HEK293T (cell line): Measurements from ENCODE around the gene EXD3.

Source experiments
- CTCF ChIA-PET: fragments of 350-600 bp; formaldehyde crosslinking; extraction: SDS; loops from one replicate; lab custom pipeline; 2021; ENCODE audit warnings: antibody characterized with exemption, inconsistent platforms; lab: Yijun Ruan, JAX
- POLR2A ChIA-PET: fragments of 350-600 bp; formaldehyde crosslinking; extraction: SDS; loops from one replicate; lab custom pipeline; 2020; ENCODE audit warnings: antibody characterized with exemption, inconsistent platforms; lab: Yijun Ruan, JAX
- DNase-seq: peaks from one replicate; pipeline ENCODE4 v3.0.0; 2012; ENCODE audit warnings: mixed read lengths; ENCODE audit errors: extremely low spot score
- ARNT ChIP-seq: fragments of 450-650 bp; IDR thresholded peaks from 2 replicates; pipeline ENCODE4 v1.6.1; 2017; ENCODE audit warnings: mild to moderate bottlenecking
- BHLHE40 ChIP-seq: fragments of 450-650 bp; IDR thresholded peaks from 2 replicates; pipeline ENCODE4 v1.6.1; 2016; ENCODE audit warnings: mild to moderate bottlenecking, moderate library complexity, borderline replicate concordance
- CTBP1 ChIP-seq: fragments of 450-650 bp; IDR thresholded peaks from 2 replicates; pipeline ENCODE4 v1.6.1; 2016; ENCODE audit warnings: borderline replicate concordance
- ELF4 ChIP-seq: fragments of 450-650 bp; IDR thresholded peaks from 2 replicates; pipeline ENCODE4 v1.6.1; 2017; ENCODE audit warnings: antibody characterized with exemption
- FOXA1 ChIP-seq: fragments of 450-650 bp; IDR thresholded peaks from 2 replicates; pipeline ENCODE4 v1.6.1; 2016; ENCODE audit warnings: mild to moderate bottlenecking
- FOXK2 ChIP-seq: fragments of 450-650 bp; IDR thresholded peaks from 2 replicates; pipeline ENCODE4 v1.6.1; 2016; ENCODE audit warnings: mild to moderate bottlenecking
- FOXM1 ChIP-seq: fragments of 450-650 bp; IDR thresholded peaks from 2 replicates; pipeline ENCODE4 v1.6.1; 2017; ENCODE audit warnings: mild to moderate bottlenecking, borderline replicate concordance
- HDGF ChIP-seq: fragments of 450-650 bp; IDR thresholded peaks from 2 replicates; pipeline ENCODE4 v1.6.1; 2017; ENCODE audit warnings: antibody characterized with exemption, borderline replicate concordance
- L3MBTL2 ChIP-seq: fragments of 450-650 bp; conservative IDR thresholded peaks from 2 replicates; pipeline ENCODE4 v1.6.1; 2016; ENCODE audit warnings: mild to moderate bottlenecking
- LEF1 ChIP-seq: fragments of 450-650 bp; IDR thresholded peaks from 2 replicates; pipeline ENCODE4 v1.6.1; 2017; ENCODE audit warnings: mild to moderate bottlenecking, borderline replicate concordance
- NFRKB ChIP-seq: fragments of 450-650 bp; IDR thresholded peaks from 2 replicates; pipeline ENCODE4 v1.6.1; 2016; ENCODE audit warnings: mild to moderate bottlenecking, moderate library complexity
- SP1 ChIP-seq: fragments of 450-650 bp; IDR thresholded peaks from 2 replicates; pipeline ENCODE4 v1.6.1; 2017
- SUZ12 ChIP-seq: fragments of 450-650 bp; IDR thresholded peaks from 2 replicates; pipeline ENCODE4 v1.6.1; 2016; ENCODE audit warnings: mild to moderate bottlenecking
- TARDBP ChIP-seq: fragments of 450-650 bp; IDR thresholded peaks from 2 replicates; pipeline ENCODE4 v1.6.1; 2016
- ZNF384 ChIP-seq: fragments of 450-650 bp; IDR thresholded peaks from 2 replicates; pipeline ENCODE4 v1.6.1; 2016
- TF ChIP-seq, protein P1 (sequence below): fragments of 450-650 bp; IDR thresholded peaks from 2 replicates; pipeline ENCODE4 v1.6.1; 2016

The EXD3 gene

GRCh38 chr9:137449931-137450538 lies 27.1 kb upstream of the EXD3 start:
- DNase-seq: no peak
- POLR2A ChIA-PET: no interaction called here
- CTCF ChIA-PET: no interaction called here
- TF ChIP-seq SP1: no peak
- no peak for TF ChIP-seq NFRKB
- TF ChIP-seq TARDBP: no peak
- TF ChIP-seq, protein P1, sequence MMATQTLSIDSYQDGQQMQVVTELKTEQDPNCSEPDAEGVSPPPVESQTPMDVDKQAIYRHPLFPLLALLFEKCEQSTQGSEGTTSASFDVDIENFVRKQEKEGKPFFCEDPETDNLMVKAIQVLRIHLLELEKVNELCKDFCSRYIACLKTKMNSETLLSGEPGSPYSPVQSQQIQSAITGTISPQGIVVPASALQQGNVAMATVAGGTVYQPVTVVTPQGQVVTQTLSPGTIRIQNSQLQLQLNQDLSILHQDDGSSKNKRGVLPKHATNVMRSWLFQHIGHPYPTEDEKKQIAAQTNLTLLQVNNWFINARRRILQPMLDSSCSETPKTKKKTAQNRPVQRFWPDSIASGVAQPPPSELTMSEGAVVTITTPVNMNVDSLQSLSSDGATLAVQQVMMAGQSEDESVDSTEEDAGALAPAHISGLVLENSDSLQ: no peak
- TF ChIP-seq BHLHE40: no peak
- no peak for TF ChIP-seq LEF1
- TF ChIP-seq L3MBTL2: no peak
- no peak for TF ChIP-seq HDGF
- no peak for TF ChIP-seq ELF4
- TF ChIP-seq SUZ12: no peak
- no peak for TF ChIP-seq CTBP1
- TF ChIP-seq FOXK2: no peak
- TF ChIP-seq ZNF384: no peak
- TF ChIP-seq FOXM1: no peak
- TF ChIP-seq ARNT: no peak
- TF ChIP-seq FOXA1: no peak

GRCh38 chr9:137449081-137449844 lies 26.3 kb upstream of the EXD3 start:
- POLR2A ChIA-PET: no interaction called here
- no peak for DNase-seq
- CTCF ChIA-PET: no interaction called here
- TF ChIP-seq FOXK2 (no peak), LEF1 (no peak), CTBP1 (no peak)

GRCh38 chr9:137448602-137448962 lies 25.6 kb upstream of the EXD3 start:
- no peak for TF ChIP-seq L3MBTL2
- TF ChIP-seq SUZ12: no peak
- TF ChIP-seq CTBP1: no peak
- no peak for TF ChIP-seq ZNF384
- no peak for TF ChIP-seq BHLHE40
- ChIA-PET POLR2A (interaction anchor here (0.9 kb wide), 1 partner anchor 11 kb away, joined by 5 read pairs; the partner anchor contains the start of gene NSMF), CTCF (no interaction called here)
- no peak for DNase-seq

GRCh38 chr9:137447722-137448601 lies 25.0 kb upstream of the EXD3 start:
- CTCF ChIA-PET: no interaction called here
- DNase-seq: no peak
- POLR2A ChIA-PET: interaction anchor here (0.9 kb wide), 1 partner anchor 11 kb away, joined by 5 read pairs; the partner anchor contains the start of gene NSMF
- TF ChIP-seq TARDBP (no peak), SP1 (no peak), ZNF384 (no peak)
- TF ChIP-seq, protein P1: no peak

DNA sequence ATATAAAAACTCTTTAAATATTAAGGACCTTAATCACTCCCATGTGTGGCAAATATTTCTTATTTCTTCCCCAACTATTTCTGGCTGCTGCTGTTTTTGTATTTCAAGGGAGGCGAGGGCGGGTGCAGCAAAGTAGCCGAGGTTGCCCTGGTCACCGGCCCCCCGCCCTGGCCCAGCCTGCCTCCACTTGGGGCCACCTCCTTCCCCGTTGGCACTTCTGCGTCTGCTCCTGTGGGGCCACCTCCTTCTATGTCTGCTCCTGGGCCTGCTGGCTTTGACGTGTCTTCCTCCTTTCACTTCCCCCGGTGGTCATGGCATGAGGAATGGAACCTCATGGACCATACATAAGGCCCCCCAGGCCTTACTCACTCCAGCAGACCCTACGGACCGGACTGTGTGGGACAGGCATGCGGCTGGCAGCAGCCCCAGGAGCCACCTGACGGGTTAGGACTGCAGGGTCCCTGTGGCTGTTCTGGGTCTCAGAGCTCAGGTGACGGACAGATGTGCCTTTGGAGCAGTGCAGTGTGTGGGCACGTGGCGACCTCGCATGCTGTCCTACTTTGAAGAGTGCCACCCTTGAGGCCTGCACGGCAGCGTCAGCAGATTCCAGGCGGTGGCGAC lies 24.0 kb upstream of the EXD3 start:
- TF ChIP-seq, protein P1: no peak
- TF ChIP-seq HDGF (no peak), ZNF384 (no peak), ARNT (no peak), BHLHE40 (no peak), NFRKB (no peak), CTBP1 (no peak), ELF4 (no peak), LEF1 (no peak), SP1 (no peak), TARDBP (no peak)
- POLR2A ChIA-PET: interaction anchor here (1.0 kb wide), 1 partner anchor 12 kb away, joined by 3 read pairs; the partner anchor contains the start of gene NSMF
- CTCF ChIA-PET: interaction anchor here (0.6 kb wide), 1 partner anchor 24 kb away, joined by 3 read pairs; the partner anchor contains the start of gene EXD3

More for the DNA sequence above, 24.0 kb upstream of the EXD3 start:
- DNase-seq: no peak
